SJCRH30 (cell line): ENCODE results near the gene CPN2. TPM values are rescaled to one million over a fixed set of nuclear protein-coding genes. Genes with fewer than 3 reads are reported as not detected.

ENCODE experiments used
- DNase-seq, 2 experiments: peaks; one replicate each; pipeline ENCODE4 v3.0.0-alpha.2; 2015 to 2020
- H3K27ac ChIP-seq: fragments of 250-450 bp; sonication (Bioruptor Pico); 2 replicates; pipeline ENCODE4 v1.5.1; 2020; ENCODE audit warnings: mild to moderate bottlenecking, moderate library complexity
- H3K27me3 ChIP-seq: fragments of 250-450 bp; sonication (Bioruptor Pico); 2 replicates; pipeline ENCODE4 v1.5.1; 2020; ENCODE audit warnings: mild to moderate bottlenecking, moderate library complexity
- H3K36me3 ChIP-seq: fragments of 250-450 bp; sonication (Bioruptor Pico); 2 replicates; pipeline ENCODE4 v1.5.1; 2020; ENCODE audit warnings: mild to moderate bottlenecking, moderate library complexity
- H3K4me1 ChIP-seq: fragments of 250-450 bp; sonication (Bioruptor Pico); 2 replicates; pipeline ENCODE4 v1.5.1; 2020; ENCODE audit warnings: mild to moderate bottlenecking, moderate library complexity
- H3K4me3 ChIP-seq: fragments of 250-450 bp; sonication (Bioruptor Pico); 2 replicates; pipeline ENCODE4 v1.5.1; 2020; ENCODE audit warnings: mild to moderate bottlenecking, moderate library complexity
- H3K9me3 ChIP-seq: fragments of 250-450 bp; sonication (Bioruptor Pico); replicated peaks from 2 replicates; pipeline ENCODE4 v1.5.1; 2020; ENCODE audit warnings: mild to moderate bottlenecking, moderate library complexity
- total RNA-seq: library from RNA; depleted of rRNA; stranded (reverse); fragments of >200 nt; shearing (Covaris generic); gene quantifications from 2 replicates; pipeline ENCODE4 v1.2.3, GENCODE V29; 2014; rRNA removed

CPN2 gene
- total RNA-seq = not detected in 2 replicates

GRCh38 chr3:194351080-194351672 lies at the start of gene CPN2:
Gene CPN2, minus strand, starts transcription at chr3:194351328. Its CDS starts 8,626 bp downstream, at chr3:194342702.
- Histone ChIP-seq H3K9me3 (no peaks in the 10 kb centered on the region), H3K27ac (no peak within 1 kb of the TSS)

GRCh38 chr3:194399874-194400411 lies 48.8 kb upstream of the CPN2 start:
- Histone ChIP-seq H3K4me3 (no peak overlapping the region), H3K9me3 (no peaks in the 10 kb centered on the region), H3K4me1 (no peaks in the 10 kb centered on the region), H3K36me3 (peaks cover 12% of the 10 kb centered on the region), H3K27ac (no peak overlapping the region), H3K27me3 (no peaks in the 10 kb centered on the region)
- DNase-seq = no peak

More at GRCh38 chr3:194351080-194351672, at the start of gene CPN2:
- no peaks in the 10 kb centered on the region for H3K36me3 ChIP-seq
- H3K4me1 ChIP-seq = no peaks in the 10 kb centered on the region
- H3K27me3 ChIP-seq = no peaks in the 10 kb centered on the region
- DNase-seq = no peak
- H3K4me3 ChIP-seq = no peak within 1 kb of the TSS

GRCh38 chr3:194399166-194399565 lies 48.0 kb upstream of the CPN2 start, which contains the start of gene GP5:
Gene GP5, minus strand, starts transcription at chr3:194399266. Its CDS starts 984 bp downstream, at chr3:194398282.
- Histone ChIP-seq H3K9me3 (no peaks in the 10 kb centered on the region), H3K36me3 (peaks cover 9% of the 10 kb centered on the region), H3K4me3 (no peak within 1 kb of the TSS), H3K4me1 (no peaks in the 10 kb centered on the region), H3K27me3 (no peaks in the 10 kb centered on the region), H3K27ac (no peak within 1 kb of the TSS)
- no peak for DNase-seq

GRCh38 chr3:194397757-194398312 lies 46.7 kb upstream of the CPN2 start:
- no peak overlapping the region for H3K27ac ChIP-seq
- no peak overlapping the region for H3K4me3 ChIP-seq
- no peak for DNase-seq
- no peaks in the 10 kb centered on the region for H3K27me3 ChIP-seq
- H3K36me3 ChIP-seq = 0 out of 2 replicates have a peak, but pooled peaks cover 3% of the 10 kb centered on the region
- no peaks in the 10 kb centered on the region for H3K4me1 ChIP-seq
- H3K9me3 ChIP-seq = no peaks in the 10 kb centered on the region

- Histone ChIP-seq H3K9me3 (no peaks in the 10 kb centered on the region), H3K4me3 (no peak overlapping the region)
Observed at GRCh38 chr3:194396859-194397756, 46.0 kb upstream of the CPN2 start.

GRCh38 chr3:194396539-194396858 lies 45.4 kb upstream of the CPN2 start:
- H3K9me3 ChIP-seq = no peaks in the 10 kb centered on the region

More at GRCh38 chr3:194396859-194397756, 46.0 kb upstream of the CPN2 start:
- no peak for DNase-seq
- no peaks in the 10 kb centered on the region for H3K27me3 ChIP-seq
- H3K4me1 ChIP-seq = no peaks in the 10 kb centered on the region
- H3K36me3 ChIP-seq = no peaks in the 10 kb centered on the region
- H3K27ac ChIP-seq = no peak overlapping the region

GRCh38 chr3:194395778-194396538 lies 44.8 kb upstream of the CPN2 start:
- Histone ChIP-seq H3K9me3 (no peaks in the 10 kb centered on the region), H3K4me3 (no peak overlapping the region), H3K27ac (no peak overlapping the region), H3K4me1 (no peaks in the 10 kb centered on the region), H3K36me3 (no peaks in the 10 kb centered on the region), H3K27me3 (no peaks in the 10 kb centered on the region)
- no peak for DNase-seq

More at GRCh38 chr3:194396539-194396858, 45.4 kb upstream of the CPN2 start:
- Histone ChIP-seq H3K4me1 (no peaks in the 10 kb centered on the region), H3K27me3 (no peaks in the 10 kb centered on the region), H3K4me3 (no peak overlapping the region), H3K27ac (no peak overlapping the region), H3K36me3 (no peaks in the 10 kb centered on the region)
- DNase-seq = no peak

- Histone ChIP-seq H3K36me3 (no peaks in the 10 kb centered on the region), H3K4me3 (no peak overlapping the region), H3K27me3 (no peaks in the 10 kb centered on the region), H3K27ac (no peak overlapping the region), H3K9me3 (no peaks in the 10 kb centered on the region), H3K4me1 (no peaks in the 10 kb centered on the region)
- no peak for DNase-seq
Observed at GRCh38 chr3:194395212-194395611, 44.1 kb upstream of the CPN2 start.

- H3K4me1 ChIP-seq = no peaks in the 10 kb centered on the region
- no peak overlapping the region for H3K4me3 ChIP-seq
- no peaks in the 10 kb centered on the region for H3K9me3 ChIP-seq
- no peaks in the 10 kb centered on the region for H3K36me3 ChIP-seq
- no peaks in the 10 kb centered on the region for H3K27me3 ChIP-seq
- no peak for DNase-seq
- H3K27ac ChIP-seq = no peak overlapping the region
Observed at GRCh38 chr3:194392576-194392975, 41.4 kb upstream of the CPN2 start.

- Histone ChIP-seq H3K4me3 (no peak overlapping the region), H3K27me3 (no peaks in the 10 kb centered on the region), H3K4me1 (no peaks in the 10 kb centered on the region), H3K36me3 (no peaks in the 10 kb centered on the region), H3K27ac (no peak overlapping the region), H3K9me3 (no peaks in the 10 kb centered on the region)
- no peak for DNase-seq
Observed at GRCh38 chr3:194390835-194391234, 39.7 kb upstream of the CPN2 start.

- H3K4me1 ChIP-seq = no peaks in the 10 kb centered on the region
- no peak overlapping the region for H3K4me3 ChIP-seq
- no peaks in the 10 kb centered on the region for H3K27me3 ChIP-seq
- no peak overlapping the region for H3K27ac ChIP-seq
- H3K9me3 ChIP-seq = no peaks in the 10 kb centered on the region
- DNase-seq = no peak
- no peaks in the 10 kb centered on the region for H3K36me3 ChIP-seq
Observed at GRCh38 chr3:194389269-194389668, 38.1 kb upstream of the CPN2 start.

GRCh38 chr3:194387926-194388418 lies 36.8 kb upstream of the CPN2 start:
- Histone ChIP-seq H3K27ac (no peak overlapping the region), H3K9me3 (no peaks in the 10 kb centered on the region), H3K27me3 (no peaks in the 10 kb centered on the region), H3K4me3 (no peak overlapping the region), H3K4me1 (no peaks in the 10 kb centered on the region), H3K36me3 (no peaks in the 10 kb centered on the region)
- no peak for DNase-seq

GRCh38 chr3:194387276-194387675 lies 36.1 kb upstream of the CPN2 start:
- H3K9me3 ChIP-seq = no peaks in the 10 kb centered on the region
- no peak overlapping the region for H3K27ac ChIP-seq
- H3K4me3 ChIP-seq = no peak overlapping the region
- H3K4me1 ChIP-seq = no peaks in the 10 kb centered on the region
- H3K36me3 ChIP-seq = no peaks in the 10 kb centered on the region
- no peaks in the 10 kb centered on the region for H3K27me3 ChIP-seq
- DNase-seq = no peak

- DNase-seq = no peak
- Histone ChIP-seq H3K4me3 (no peak overlapping the region), H3K9me3 (no peaks in the 10 kb centered on the region), H3K36me3 (no peaks in the 10 kb centered on the region), H3K4me1 (no peaks in the 10 kb centered on the region), H3K27ac (no peak overlapping the region), H3K27me3 (no peaks in the 10 kb centered on the region)
Observed at GRCh38 chr3:194386648-194387047, 35.5 kb upstream of the CPN2 start.
